GM23338 (cell line): ENCODE measurements around the gene CCDC175. TPM values are rescaled to one million over a fixed set of nuclear protein-coding genes. Genes with fewer than 3 reads are reported as not detected.

ENCODE experiments used
- ATAC-seq: fragments of 200-7000 bp; cut with Tn5 transposase; 3 replicates; pipeline ENCODE4 v1.9.1; 2020
- DNase-seq: peaks from one replicate; pipeline ENCODE4 v3.0.0-alpha.2; 2015; ENCODE audit warnings: low spot score
- H2AFZ ChIP-seq: fragments of 200-600 bp; sonication (generic); 2 replicates; pipeline ENCODE4 v1.8.0; 2016; ENCODE audit warnings: antibody characterized with exemption, mild to moderate bottlenecking, moderate library complexity
- H3F3A ChIP-seq: fragments of 200-600 bp; sonication (generic); replicated peaks from 2 replicates; pipeline ENCODE4 v1.8.0; 2017; ENCODE audit warnings: antibody characterized with exemption, mixed run types, low read depth
- H3K27ac ChIP-seq: fragments of 200-600 bp; sonication (generic); 2 replicates; pipeline ENCODE4 v1.6.1; 2016; ENCODE audit warnings: low read depth
- H3K27me3 ChIP-seq: fragments of 200-600 bp; sonication (generic); 2 replicates; pipeline ENCODE4 v1.8.0; 2016; ENCODE audit warnings: mild to moderate bottlenecking, mixed run types, moderate library complexity; ENCODE audit not compliant: insufficient read depth
- H3K36me3 ChIP-seq: fragments of 200-600 bp; sonication (generic); 2 replicates; pipeline ENCODE4 v1.8.0; 2016; ENCODE audit warnings: mild to moderate bottlenecking; ENCODE audit not compliant: insufficient read depth
- H3K4me1 ChIP-seq: fragments of 200-600 bp; sonication (generic); 2 replicates; pipeline ENCODE4 v1.8.0; 2016; ENCODE audit warnings: mild to moderate bottlenecking, moderate library complexity; ENCODE audit not compliant: insufficient read depth
- H3K4me2 ChIP-seq: fragments of 200-600 bp; sonication (generic); 2 replicates; pipeline ENCODE4 v1.7.1; 2017; ENCODE audit warnings: mixed run types
- H3K4me3 ChIP-seq: fragments of 200-600 bp; sonication (generic); 2 replicates; pipeline ENCODE4 v1.6.1; 2016; ENCODE audit warnings: mixed run types
- H3K79me2 ChIP-seq: fragments of 200-600 bp; sonication (generic); replicated peaks from 2 replicates; pipeline ENCODE4 v1.8.0; 2017; ENCODE audit warnings: mild to moderate bottlenecking; ENCODE audit not compliant: insufficient read depth
- H3K9me2 ChIP-seq: fragments of 200-600 bp; sonication (generic); 2 replicates; pipeline ENCODE4 v1.8.0; 2017; ENCODE audit not compliant: insufficient read depth
- H4K20me1 ChIP-seq: fragments of 200-600 bp; sonication (generic); replicated peaks from 2 replicates; pipeline ENCODE4 v1.8.0; 2017; ENCODE audit warnings: mild to moderate bottlenecking; ENCODE audit not compliant: insufficient read depth
- H3K27ac Mint-ChIP-seq: 2 replicates; pipeline ENCODE4 v1.8.0; 2020; ENCODE audit warnings: inconsistent platforms, mild to moderate bottlenecking, moderate library complexity, mixed read lengths
- H3K27me3 Mint-ChIP-seq: 3 replicates; pipeline ENCODE4 v1.8.0; 2022; ENCODE audit warnings: low read depth, mild to moderate bottlenecking, moderate library complexity, mixed read lengths, inconsistent platforms; ENCODE audit not compliant: insufficient read depth, poor library complexity
- H3K36me3 Mint-ChIP-seq: 3 replicates; pipeline ENCODE4 v1.8.0; 2021; ENCODE audit warnings: low read depth, mild to moderate bottlenecking, inconsistent platforms, moderate library complexity, mixed read lengths
- H3K4me1 Mint-ChIP-seq: 3 replicates; pipeline ENCODE4 v1.8.0; 2020; ENCODE audit warnings: mild to moderate bottlenecking, inconsistent platforms, mixed read lengths
- H3K4me3 Mint-ChIP-seq: 3 replicates; pipeline ENCODE4 v1.8.0; 2021; ENCODE audit warnings: moderate library complexity, mild to moderate bottlenecking, inconsistent platforms, mixed read lengths
- H3K9me3 Mint-ChIP-seq: 3 replicates; pipeline ENCODE4 v1.8.0; 2020; ENCODE audit warnings: moderate library complexity, mild to moderate bottlenecking, inconsistent platforms, mixed read lengths
- CREB1 ChIP-seq: fragments of 250-450 bp; sonication (Bioruptor Pico); IDR thresholded peaks from 2 replicates; pipeline ENCODE4 v1.5.0; 2020; ENCODE audit warnings: low read depth, mild to moderate bottlenecking, moderate library complexity
- NANOG ChIP-seq: IDR thresholded peaks from 2 replicates; pipeline ENCODE4 v1.6.1; 2016; ENCODE audit warnings: antibody characterized with exemption, borderline replicate concordance
- STAT1 ChIP-seq: IDR thresholded peaks from one replicate; pipeline ENCODE4 v1.6.1; 2016; ENCODE audit warnings: antibody characterized with exemption; ENCODE audit not compliant: unreplicated experiment
- ZNF331 ChIP-seq: fragments of 250-450 bp; sonication (Bioruptor Pico); IDR thresholded peaks from 2 replicates; pipeline ENCODE4 v1.5.0; 2020; ENCODE audit warnings: low read depth, mild to moderate bottlenecking, moderate library complexity
- polyA plus RNA-seq: library from polyadenylated mRNA; unstranded; fragments of >200 nt; fragmentation: Nextera tagmentation; extraction: Ambion mirVana; gene quantifications from 2 replicates; pipeline ENCODE4 v1.2.1, GENCODE V29; 2016
- total RNA-seq: library from RNA; depleted of rRNA; stranded (reverse); fragments of >200 nt; shearing (Covaris generic); gene quantifications from 2 replicates; pipeline ENCODE4 v1.2.3, GENCODE V29; 2014
- TF ChIP-seq, protein P1 (sequence below): fragments of 250-450 bp; sonication (Bioruptor Pico); IDR thresholded peaks from 2 replicates; pipeline ENCODE4 v1.5.0; 2020; ENCODE audit warnings: mild to moderate bottlenecking, moderate library complexity
- TF ChIP-seq, protein P2 (sequence below): IDR thresholded peaks from 2 replicates; pipeline ENCODE4 v1.6.1; 2016; ENCODE audit warnings: antibody characterized with exemption
- TF ChIP-seq, protein P3 (sequence below): IDR thresholded peaks from one replicate; pipeline ENCODE4 v1.6.1; 2018; ENCODE audit warnings: antibody characterized with exemption; ENCODE audit not compliant: unreplicated experiment

Gene CCDC175
- total and polyA plus RNA-seq, 2 experiments from 2014 or later, result 0.50 TPM; not detected in 1

DNA sequence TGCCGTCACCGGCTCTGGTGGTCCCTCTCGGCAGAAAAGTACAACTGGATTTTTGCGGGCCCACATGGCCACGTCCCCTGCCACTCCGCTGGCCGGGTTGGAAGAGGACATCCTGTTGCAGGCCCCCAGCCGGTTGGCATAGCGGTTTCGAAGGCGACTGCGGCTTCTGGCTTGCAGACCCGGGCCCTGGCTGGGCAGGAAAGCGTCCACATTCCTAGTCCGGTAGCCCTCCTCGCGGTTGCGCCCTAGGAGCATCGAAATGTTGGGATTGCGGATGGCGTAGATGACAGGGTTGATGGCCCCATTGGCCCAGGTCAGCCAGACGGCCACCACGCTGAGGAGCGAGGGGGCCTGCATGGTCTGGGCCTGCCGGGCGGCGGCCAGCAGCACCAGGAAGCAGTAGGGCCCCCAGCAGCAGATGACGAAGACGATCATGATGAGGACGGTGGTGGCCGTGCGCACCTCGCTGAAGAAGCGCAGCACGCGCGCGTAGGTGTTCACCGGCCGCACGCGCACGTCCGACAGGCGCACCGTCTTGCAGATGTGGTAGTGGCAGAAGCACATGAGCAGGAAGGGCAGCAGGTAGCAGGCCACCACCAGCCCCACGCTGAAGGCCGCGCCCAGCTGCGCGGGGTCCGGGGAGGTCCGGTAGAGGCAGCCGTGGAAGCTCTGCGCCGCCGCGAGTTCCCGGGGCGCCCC, 112.7 kb downstream of the CCDC175 start:
- Histone ChIP-seq H3K4me2 (peak overlapping the region; percentile 92), H3K79me2 (no peaks in the 10 kb centered on the region), H2AFZ (peak overlapping the region; percentile 95), H3K4me3 (peak overlapping the region; percentile 77), H3K9me2 (no peaks in the 10 kb centered on the region), H3K36me3 (no peaks in the 10 kb centered on the region), H4K20me1 (peaks cover 14% of the 10 kb centered on the region), H3F3A (no peaks in the 10 kb centered on the region; the same call in 1 of the 2 replicates), H3K27me3 (peaks cover 38% of the 10 kb centered on the region), H3K4me1 (peaks cover 9% of the 10 kb centered on the region), H3K27ac (no peak overlapping the region)
- Mint-ChIP-seq H3K36me3 (no peaks in the 10 kb centered on the region), H3K4me3 (peak overlapping the region; percentile 81), H3K27me3 (peaks cover 21% of the 10 kb centered on the region), H3K27ac (no peak overlapping the region), H3K9me3 (no peaks in the 10 kb centered on the region), H3K4me1 (peaks cover 10% of the 10 kb centered on the region)
- TF ChIP-seq, protein P1, sequence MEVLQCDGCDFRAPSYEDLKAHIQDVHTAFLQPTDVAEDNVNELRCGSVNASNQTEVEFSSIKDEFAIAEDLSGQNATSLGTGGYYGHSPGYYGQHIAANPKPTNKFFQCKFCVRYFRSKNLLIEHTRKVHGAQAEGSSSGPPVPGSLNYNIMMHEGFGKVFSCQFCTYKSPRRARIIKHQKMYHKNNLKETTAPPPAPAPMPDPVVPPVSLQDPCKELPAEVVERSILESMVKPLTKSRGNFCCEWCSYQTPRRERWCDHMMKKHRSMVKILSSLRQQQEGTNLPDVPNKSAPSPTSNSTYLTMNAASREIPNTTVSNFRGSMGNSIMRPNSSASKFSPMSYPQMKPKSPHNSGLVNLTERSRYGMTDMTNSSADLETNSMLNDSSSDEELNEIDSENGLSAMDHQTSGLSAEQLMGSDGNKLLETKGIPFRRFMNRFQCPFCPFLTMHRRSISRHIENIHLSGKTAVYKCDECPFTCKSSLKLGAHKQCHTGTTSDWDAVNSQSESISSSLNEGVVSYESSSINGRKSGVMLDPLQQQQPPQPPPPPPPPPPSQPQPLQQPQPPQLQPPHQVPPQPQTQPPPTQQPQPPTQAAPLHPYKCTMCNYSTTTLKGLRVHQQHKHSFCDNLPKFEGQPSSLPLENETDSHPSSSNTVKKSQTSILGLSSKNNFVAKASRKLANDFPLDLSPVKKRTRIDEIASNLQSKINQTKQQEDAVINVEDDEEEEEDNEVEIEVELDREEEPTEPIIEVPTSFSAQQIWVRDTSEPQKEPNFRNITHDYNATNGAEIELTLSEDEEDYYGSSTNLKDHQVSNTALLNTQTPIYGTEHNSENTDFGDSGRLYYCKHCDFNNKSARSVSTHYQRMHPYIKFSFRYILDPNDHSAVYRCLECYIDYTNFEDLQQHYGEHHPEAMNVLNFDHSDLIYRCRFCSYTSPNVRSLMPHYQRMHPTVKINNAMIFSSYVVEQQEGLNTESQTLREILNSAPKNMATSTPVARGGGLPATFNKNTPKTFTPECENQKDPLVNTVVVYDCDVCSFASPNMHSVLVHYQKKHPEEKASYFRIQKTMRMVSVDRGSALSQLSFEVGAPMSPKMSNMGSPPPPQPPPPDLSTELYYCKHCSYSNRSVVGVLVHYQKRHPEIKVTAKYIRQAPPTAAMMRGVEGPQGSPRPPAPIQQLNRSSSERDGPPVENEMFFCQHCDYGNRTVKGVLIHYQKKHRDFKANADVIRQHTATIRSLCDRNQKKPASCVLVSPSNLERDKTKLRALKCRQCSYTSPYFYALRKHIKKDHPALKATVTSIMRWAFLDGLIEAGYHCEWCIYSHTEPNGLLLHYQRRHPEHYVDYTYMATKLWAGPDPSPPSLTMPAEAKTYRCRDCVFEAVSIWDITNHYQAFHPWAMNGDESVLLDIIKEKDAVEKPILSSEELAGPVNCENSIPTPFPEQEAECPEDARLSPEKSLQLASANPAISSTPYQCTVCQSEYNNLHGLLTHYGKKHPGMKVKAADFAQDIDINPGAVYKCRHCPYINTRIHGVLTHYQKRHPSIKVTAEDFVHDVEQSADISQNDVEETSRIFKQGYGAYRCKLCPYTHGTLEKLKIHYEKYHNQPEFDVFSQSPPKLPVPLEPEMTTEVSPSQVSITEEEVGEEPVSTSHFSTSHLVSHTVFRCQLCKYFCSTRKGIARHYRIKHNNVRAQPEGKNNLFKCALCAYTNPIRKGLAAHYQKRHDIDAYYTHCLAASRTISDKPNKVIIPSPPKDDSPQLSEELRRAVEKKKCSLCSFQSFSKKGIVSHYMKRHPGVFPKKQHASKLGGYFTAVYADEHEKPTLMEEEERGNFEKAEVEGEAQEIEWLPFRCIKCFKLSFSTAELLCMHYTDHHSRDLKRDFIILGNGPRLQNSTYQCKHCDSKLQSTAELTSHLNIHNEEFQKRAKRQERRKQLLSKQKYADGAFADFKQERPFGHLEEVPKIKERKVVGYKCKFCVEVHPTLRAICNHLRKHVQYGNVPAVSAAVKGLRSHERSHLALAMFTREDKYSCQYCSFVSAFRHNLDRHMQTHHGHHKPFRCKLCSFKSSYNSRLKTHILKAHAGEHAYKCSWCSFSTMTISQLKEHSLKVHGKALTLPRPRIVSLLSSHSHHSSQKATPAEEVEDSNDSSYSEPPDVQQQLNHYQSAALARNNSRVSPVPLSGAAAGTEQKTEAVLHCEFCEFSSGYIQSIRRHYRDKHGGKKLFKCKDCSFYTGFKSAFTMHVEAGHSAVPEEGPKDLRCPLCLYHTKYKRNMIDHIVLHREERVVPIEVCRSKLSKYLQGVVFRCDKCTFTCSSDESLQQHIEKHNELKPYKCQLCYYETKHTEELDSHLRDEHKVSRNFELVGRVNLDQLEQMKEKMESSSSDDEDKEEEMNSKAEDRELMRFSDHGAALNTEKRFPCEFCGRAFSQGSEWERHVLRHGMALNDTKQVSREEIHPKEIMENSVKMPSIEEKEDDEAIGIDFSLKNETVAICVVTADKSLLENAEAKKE, result no peak
- TF ChIP-seq, protein P2, sequence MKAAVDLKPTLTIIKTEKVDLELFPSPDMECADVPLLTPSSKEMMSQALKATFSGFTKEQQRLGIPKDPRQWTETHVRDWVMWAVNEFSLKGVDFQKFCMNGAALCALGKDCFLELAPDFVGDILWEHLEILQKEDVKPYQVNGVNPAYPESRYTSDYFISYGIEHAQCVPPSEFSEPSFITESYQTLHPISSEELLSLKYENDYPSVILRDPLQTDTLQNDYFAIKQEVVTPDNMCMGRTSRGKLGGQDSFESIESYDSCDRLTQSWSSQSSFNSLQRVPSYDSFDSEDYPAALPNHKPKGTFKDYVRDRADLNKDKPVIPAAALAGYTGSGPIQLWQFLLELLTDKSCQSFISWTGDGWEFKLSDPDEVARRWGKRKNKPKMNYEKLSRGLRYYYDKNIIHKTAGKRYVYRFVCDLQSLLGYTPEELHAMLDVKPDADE, result no peak
- no peak for TF ChIP-seq STAT1
- TF ChIP-seq CREB1, result 0 out of 2 replicates have a peak, but pooled peaks have one; percentile 21
- TF ChIP-seq, protein P3, sequence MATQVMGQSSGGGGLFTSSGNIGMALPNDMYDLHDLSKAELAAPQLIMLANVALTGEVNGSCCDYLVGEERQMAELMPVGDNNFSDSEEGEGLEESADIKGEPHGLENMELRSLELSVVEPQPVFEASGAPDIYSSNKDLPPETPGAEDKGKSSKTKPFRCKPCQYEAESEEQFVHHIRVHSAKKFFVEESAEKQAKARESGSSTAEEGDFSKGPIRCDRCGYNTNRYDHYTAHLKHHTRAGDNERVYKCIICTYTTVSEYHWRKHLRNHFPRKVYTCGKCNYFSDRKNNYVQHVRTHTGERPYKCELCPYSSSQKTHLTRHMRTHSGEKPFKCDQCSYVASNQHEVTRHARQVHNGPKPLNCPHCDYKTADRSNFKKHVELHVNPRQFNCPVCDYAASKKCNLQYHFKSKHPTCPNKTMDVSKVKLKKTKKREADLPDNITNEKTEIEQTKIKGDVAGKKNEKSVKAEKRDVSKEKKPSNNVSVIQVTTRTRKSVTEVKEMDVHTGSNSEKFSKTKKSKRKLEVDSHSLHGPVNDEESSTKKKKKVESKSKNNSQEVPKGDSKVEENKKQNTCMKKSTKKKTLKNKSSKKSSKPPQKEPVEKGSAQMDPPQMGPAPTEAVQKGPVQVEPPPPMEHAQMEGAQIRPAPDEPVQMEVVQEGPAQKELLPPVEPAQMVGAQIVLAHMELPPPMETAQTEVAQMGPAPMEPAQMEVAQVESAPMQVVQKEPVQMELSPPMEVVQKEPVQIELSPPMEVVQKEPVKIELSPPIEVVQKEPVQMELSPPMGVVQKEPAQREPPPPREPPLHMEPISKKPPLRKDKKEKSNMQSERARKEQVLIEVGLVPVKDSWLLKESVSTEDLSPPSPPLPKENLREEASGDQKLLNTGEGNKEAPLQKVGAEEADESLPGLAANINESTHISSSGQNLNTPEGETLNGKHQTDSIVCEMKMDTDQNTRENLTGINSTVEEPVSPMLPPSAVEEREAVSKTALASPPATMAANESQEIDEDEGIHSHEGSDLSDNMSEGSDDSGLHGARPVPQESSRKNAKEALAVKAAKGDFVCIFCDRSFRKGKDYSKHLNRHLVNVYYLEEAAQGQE, result no peak
- no peak for TF ChIP-seq NANOG
- TF ChIP-seq ZNF331 (CRISPR knock-in tag), result no peak
- ATAC-seq (peak; percentile 51), DNase-seq (peak; percentile 64)
